Suppressor macrophage treated with lipopolysaccharide for 4 hours (primary cell): ENCODE measurements around the gene GTF3C2.
A peak's percentile ranks its signal among the peaks of the same experiment; 100 is the strongest.
"Not testable (repeated sequence)": the region's sequence is repeated elsewhere in the genome, so short reads cannot be mapped to it uniquely, and the experiment has no call there.

ENCODE experiments used
- DNase-seq: peaks from one replicate; pipeline ENCODE4 v3.0.0-alpha.2; 2020

The GTF3C2 gene

DNA sequence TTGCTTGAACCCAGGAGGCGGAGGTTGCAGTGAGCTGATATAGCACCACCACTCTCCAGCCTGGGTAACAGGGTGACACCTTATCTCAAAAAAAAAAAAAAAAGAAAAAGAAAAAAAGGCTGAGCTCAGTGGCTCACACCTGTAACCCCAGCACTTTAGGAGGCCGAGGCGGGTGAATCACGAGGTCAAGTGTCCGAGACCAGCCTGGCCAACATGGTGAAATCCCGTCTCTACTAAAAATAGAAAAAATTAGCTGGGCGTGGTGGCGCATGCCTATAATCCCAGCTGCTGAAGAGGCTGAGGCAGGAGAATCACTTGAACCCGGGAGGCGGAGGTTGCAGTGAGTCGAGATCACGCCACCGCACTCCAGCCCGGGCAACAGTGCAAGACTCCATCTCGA lies 36.7 kb downstream of the GTF3C2 start:
- not testable (repeated sequence) for DNase-seq

- DNase-seq: peak; percentile 19
These were observed 39.7 kb downstream of the GTF3C2 start for GRCh38 chr2:27316655-27317412.

DNA sequence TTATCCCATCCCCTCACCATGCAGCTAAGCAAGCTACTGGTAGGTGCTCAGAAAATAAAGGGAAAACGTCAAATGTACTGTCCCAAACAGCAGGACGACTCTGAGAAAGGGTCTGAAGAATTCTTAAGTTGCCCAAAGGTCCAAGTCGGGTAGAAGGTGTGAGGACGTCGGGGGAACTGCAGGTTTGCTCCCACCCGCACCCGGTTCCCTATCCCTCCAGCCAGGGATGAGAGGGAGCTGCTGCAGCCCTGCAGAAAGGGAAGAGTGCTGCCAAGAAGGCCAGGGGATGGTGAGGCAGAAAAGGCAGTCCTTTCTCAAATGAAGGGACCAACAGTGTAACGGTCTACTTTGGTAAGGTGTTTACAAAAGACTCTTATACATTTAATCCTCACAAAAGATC lies 41.4 kb downstream of the GTF3C2 start:
- no peak for DNase-seq

DNA sequence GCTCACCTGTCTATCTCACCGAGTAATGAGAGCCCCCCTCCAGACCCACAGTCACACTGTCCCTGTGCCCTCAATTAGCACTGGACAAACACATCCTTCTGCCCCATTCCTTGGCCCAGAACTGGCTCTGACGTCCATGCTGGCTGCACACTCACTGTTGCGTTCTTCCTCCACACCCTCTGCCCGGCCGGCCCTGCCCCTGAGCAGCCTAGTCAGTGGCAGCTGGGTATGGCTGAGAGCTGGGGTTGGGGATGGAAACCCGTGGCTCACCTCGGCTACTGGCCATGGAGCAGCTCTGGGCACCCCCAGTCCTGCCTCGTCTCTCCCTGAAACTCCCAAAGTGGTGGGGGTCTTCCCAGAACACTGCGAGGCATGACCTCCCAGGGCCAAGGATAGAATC lies 41.9 kb downstream of the GTF3C2 start:
- no peak for DNase-seq

- no peak for DNase-seq
These were observed 42.5 kb downstream of the GTF3C2 start for GRCh38 chr2:27313882-27314645.

- DNase-seq: no peak
These were observed 44.4 kb downstream of the GTF3C2 start for GRCh38 chr2:27312152-27312551.

DNA sequence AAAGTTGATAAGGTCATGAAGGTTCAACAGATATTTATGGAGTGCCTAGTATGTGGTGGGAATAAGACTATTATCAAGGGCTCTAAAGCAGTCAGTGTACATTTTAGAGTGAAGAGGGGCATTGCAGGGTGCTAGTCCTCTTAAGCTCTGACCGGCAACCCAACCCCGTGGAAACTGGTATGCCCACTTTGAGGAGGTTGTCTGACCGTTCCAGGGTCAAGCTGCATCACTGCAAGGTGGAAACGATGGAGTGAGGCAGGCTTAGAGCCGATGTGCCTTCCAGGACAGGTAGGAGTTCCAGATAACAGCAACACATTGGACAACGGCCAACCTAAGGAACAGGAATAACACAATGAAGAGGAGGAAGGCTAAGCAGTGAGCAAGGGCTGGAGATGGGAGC lies 46.9 kb downstream of the GTF3C2 start:
- no peak for DNase-seq

DNA sequence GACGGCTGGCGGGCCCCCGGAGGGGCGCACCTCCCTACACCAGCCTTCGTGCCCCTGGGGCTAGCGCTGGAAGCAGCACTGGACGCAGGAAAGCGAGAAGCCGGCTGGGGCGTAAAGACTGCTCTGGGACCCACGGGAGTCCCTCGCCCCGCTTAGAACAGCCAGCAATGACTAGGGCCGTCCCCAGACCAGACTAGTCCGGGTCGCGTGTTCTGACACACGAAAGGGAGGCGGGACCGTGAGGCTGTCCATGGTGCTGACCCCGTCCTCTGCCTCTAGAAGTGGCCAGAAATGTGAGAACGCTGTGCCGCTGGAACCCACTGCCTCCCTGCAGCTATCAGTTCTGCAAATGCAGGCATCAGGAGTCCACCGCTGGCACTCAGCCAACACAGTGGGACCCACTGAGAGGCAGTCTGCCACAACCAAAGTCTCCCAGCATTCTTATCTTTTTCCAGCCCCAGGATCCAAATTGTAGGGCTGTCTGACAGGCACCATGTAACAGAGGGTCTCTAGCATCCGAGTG lies 48.1 kb downstream of the GTF3C2 start, which contains the start of gene UCN:
UCN (minus strand) TSS at position 87 of the 523 bp plus-strand sequence. CDS start 550 bp downstream, outside the sequence.
- no peak for DNase-seq

DNA sequence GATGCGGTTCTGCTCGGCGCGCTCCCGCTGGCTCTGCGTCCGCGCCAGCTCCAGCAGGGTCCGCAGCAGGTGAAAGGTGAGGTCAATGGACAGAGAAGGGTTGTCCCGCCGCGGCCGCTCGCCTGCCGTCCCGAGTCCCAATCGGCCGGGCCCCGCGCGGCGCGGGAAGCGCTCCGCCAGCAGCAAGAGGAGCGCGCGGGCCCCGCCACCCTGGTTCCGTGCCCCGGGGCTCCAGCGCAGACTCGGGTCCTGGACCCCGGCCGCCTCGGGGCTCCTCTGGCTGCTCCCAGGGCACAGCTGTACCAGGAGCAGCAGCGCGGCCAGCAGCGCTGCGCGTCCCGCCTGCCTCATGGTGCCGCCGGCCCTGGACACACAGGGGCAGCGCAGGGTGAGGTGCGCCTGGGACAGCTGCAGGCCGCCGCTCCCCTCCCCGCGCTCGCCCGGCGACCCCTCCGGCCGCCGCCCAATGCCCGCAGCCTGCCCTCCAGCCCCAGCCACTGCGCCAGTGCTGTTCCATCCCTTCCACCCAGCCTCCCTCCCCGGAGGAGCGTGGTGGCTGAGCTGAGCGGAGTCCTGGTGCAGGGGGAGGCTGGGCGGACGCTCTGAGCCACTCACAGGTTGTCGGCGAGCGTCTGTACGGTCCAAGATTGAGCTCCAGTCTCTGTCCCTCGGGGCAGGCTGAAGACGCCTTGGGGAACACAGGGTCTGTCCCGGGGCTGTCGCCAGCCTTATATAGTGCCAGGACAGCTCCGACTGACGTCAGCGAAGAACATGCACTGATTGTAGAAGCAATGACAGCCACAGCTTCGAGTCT lies 48.8 kb downstream of the GTF3C2 start:
- DNase-seq: no peak

GRCh38 chr2:27307287-27307544 lies 49.3 kb downstream of the GTF3C2 start:
- no peak for DNase-seq

DNA sequence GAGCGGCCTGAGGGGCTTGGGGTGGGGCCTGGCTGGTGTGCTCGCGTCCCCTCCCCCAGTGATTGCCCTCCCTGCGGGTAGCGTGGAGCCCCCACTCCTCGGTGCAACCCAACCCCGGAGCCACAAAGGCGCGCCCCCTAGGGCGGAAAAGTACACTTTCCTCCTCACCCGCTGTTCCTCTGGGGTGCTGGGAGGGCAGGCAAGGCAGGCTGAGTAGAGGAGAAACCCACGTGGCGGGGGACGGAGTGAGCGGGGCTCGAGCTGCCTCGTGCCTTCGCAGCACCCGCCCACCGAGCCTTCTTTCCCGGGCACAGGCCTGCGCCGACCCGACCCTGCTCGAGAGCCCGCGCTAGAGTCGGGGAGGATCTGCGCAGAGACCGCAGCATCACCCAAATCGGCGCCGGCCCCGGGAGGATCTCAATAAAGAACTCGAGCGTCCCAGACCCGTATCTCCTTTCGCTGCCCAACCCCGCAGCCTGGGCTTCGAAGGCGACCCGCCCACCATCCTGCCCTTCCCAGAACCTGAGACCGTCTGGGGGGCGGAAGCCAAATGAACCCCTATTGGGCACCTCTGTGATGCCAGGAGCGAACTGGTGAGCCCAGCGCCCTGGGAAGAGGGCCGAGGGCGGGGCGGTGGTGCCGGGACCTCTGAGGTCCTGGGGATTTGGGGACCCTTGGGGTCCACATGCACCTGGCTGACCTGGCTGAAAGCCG lies 49.8 kb downstream of the GTF3C2 start:
- DNase-seq: no peak

DNA sequence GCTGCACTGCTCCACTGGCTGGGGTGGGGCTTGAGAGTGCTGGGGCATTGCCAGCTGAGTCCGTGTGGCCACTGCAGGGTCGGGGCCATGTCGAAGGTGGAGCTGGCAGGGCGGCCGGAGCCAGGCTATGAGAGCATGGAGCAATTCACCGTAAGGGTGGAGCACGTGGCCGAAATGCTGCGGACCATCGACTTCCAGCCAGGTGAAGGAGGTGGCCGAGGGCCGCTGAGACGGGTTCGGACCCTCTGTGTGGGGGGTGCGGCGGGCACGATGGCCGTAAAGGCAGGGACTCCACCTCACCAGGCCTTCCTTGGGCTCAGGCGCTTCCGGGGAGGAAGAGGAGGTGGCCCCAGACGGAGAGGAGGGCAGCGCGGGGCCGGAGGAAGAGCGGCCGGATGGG lies 50.4 kb downstream of the GTF3C2 start:
- DNase-seq: no peak

GRCh38 chr2:27305516-27305915 lies 51.0 kb downstream of the GTF3C2 start:
- no peak for DNase-seq

- DNase-seq: no peak
These were observed 51.9 kb downstream of the GTF3C2 start for GRCh38 chr2:27304488-27305240.

- peak; percentile 82 for DNase-seq
These were observed 53.2 kb downstream of the GTF3C2 start for GRCh38 chr2:27303093-27304025.

- DNase-seq: not testable (repeated sequence)
These were observed 56.0 kb downstream of the GTF3C2 start for GRCh38 chr2:27300606-27301005.

- DNase-seq: no peak
These were observed 58.0 kb downstream of the GTF3C2 start for GRCh38 chr2:27298391-27299080.

GRCh38 chr2:27297195-27297594 lies 59.4 kb downstream of the GTF3C2 start:
- DNase-seq: no peak

DNA sequence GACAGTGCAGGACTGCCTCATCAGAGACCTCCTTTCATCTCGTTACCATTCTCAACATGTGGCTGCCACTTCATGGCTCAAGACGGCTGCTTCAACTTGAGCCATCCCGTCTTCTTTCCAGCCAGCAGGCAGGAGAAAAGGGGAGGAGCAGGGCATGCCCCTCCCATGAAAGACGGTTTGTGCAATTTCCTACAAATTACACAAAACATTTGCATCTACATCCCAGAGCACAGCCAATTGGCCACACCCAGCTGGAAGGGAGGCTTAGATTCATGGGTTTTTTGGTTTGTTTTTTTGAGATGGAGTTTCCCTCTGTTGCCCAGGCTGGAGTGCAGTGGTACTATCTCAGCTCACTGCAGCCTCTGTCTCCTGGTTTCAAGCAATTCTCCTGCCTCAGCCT lies 60.1 kb downstream of the GTF3C2 start:
- DNase-seq: peak; percentile 52

DNA sequence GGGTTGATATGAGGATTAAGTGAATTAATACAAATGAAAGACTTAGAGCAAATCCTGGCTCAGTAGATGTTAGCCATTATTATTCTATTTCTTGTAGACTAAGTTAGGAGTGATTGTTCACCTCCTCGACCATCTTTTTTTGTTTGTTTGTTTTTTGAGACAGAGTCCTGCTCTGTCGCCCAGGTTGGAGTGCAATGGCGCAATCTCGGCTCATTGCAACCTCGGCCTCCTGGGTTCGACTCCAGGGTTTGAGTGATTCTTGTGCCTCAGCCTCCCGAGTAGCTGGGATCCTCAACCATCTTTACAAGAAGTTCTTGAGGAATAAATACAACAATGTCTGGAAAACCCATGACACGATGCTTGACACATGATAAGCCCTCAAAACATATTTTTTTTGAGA lies 61.6 kb downstream of the GTF3C2 start:
- no peak for DNase-seq
